A204.1 (cell line): ENCODE measurements around the gene FGFR1OP2.
"Not testable (repeated sequence)": the region's sequence is repeated elsewhere in the genome, so short reads cannot be mapped to it uniquely, and the experiment has no call there.

ENCODE experiments used
- FAIRE-seq: peaks from 2 replicates; lab custom pipeline; 2012; peaks lifted over from hg19 to GRCh38; lab: Jason Lieb, UNC

FGFR1OP2 gene

GRCh38 chr12:26937863-26938700 is at the start of gene FGFR1OP2, which contains the start of gene INTS13:
TSS of gene FGFR1OP2 (plus strand) at chr12:26938470. CDS start at chr12:26954159, 15,689 bp downstream.
TSS of gene INTS13 (minus strand) at chr12:26937981. CDS start at chr12:26936803, 1,178 bp downstream.
- peak; percentile 90 for FAIRE-seq

- no peak for FAIRE-seq
Measured at GRCh38 chr12:26890784-26891183, 47.5 kb upstream of the FGFR1OP2 start.

- no peak for FAIRE-seq
Measured at GRCh38 chr12:26891704-26892103, 46.6 kb upstream of the FGFR1OP2 start.

- FAIRE-seq: no peak
Measured at GRCh38 chr12:26895672-26896071, 42.6 kb upstream of the FGFR1OP2 start.

GRCh38 chr12:26896913-26897312 is 41.4 kb upstream of the FGFR1OP2 start:
- FAIRE-seq: no peak

GRCh38 chr12:26903396-26903795 is 34.9 kb upstream of the FGFR1OP2 start:
- FAIRE-seq: not testable (repeated sequence)

- FAIRE-seq: peak; percentile 21
Measured at GRCh38 chr12:26906024-26906423, 32.2 kb upstream of the FGFR1OP2 start.

- no peak for FAIRE-seq
Measured at GRCh38 chr12:26906704-26907103, 31.6 kb upstream of the FGFR1OP2 start.

- peak; percentile 51 for FAIRE-seq
Measured at GRCh38 chr12:26918321-26919215, 19.7 kb upstream of the FGFR1OP2 start.

- no peak for FAIRE-seq
Measured at GRCh38 chr12:26919216-26919555, 19.1 kb upstream of the FGFR1OP2 start.

GRCh38 chr12:26921886-26922285 is 16.4 kb upstream of the FGFR1OP2 start:
- FAIRE-seq: no peak

- FAIRE-seq: no peak
Measured at GRCh38 chr12:26928661-26929060, 9.6 kb upstream of the FGFR1OP2 start.

GRCh38 chr12:26929590-26929989 is 8.7 kb upstream of the FGFR1OP2 start:
- FAIRE-seq: no peak

GRCh38 chr12:26935636-26936378 is 2.5 kb upstream of the FGFR1OP2 start:
- no peak for FAIRE-seq

- no peak for FAIRE-seq
Measured at GRCh38 chr12:26936559-26937442, 1.5 kb upstream of the FGFR1OP2 start.

GRCh38 chr12:26937443-26937862 is 817 bp upstream of the FGFR1OP2 start:
- no peak for FAIRE-seq

GRCh38 chr12:26938701-26939062 is 412 bp downstream of the FGFR1OP2 start:
- FAIRE-seq: no peak

- no peak for FAIRE-seq
Measured at GRCh38 chr12:26939192-26939832, 1.0 kb downstream of the FGFR1OP2 start.

- no peak for FAIRE-seq
Measured at GRCh38 chr12:26939953-26940352, 1.7 kb downstream of the FGFR1OP2 start.

- FAIRE-seq: no peak
Measured at GRCh38 chr12:26940516-26941214, 2.4 kb downstream of the FGFR1OP2 start.
